Measurements from ENCODE around the gene C17orf67.

Gene C17orf67

GRCh38 chr17:56832446-56832845, 1.3 kb downstream of the C17orf67 start:
- no peak for DNase-seq

GRCh38 chr17:56831369-56832095, 2.2 kb downstream of the C17orf67 start:
- DNase-seq, result no peak

- DNase-seq, result no peak
Observed at GRCh38 chr17:56830726-56831368, 2.9 kb downstream of the C17orf67 start.

- DNase-seq, result no peak
Observed at GRCh38 chr17:56826611-56827414, 6.9 kb downstream of the C17orf67 start.

- DNase-seq, result no peak
Observed at GRCh38 chr17:56824503-56824902, 9.2 kb downstream of the C17orf67 start.

- DNase-seq, result no peak
Observed at GRCh38 chr17:56823848-56824247, 9.9 kb downstream of the C17orf67 start.

- DNase-seq, result no peak
Observed at GRCh38 chr17:56822725-56823124, 11.0 kb downstream of the C17orf67 start.

GRCh38 chr17:56821847-56822534, 11.7 kb downstream of the C17orf67 start:
- no peak for DNase-seq

GRCh38 chr17:56820207-56820606, 13.5 kb downstream of the C17orf67 start:
- DNase-seq, result no peak

GRCh38 chr17:56819431-56820145, 14.1 kb downstream of the C17orf67 start:
- DNase-seq, result peak; percentile 48

GRCh38 chr17:56819030-56819429, 14.7 kb downstream of the C17orf67 start:
- DNase-seq, result no peak

- no peak for DNase-seq
Observed at GRCh38 chr17:56817066-56817465, 16.7 kb downstream of the C17orf67 start.

- no peak for DNase-seq
Observed at GRCh38 chr17:56815711-56816110, 18.0 kb downstream of the C17orf67 start.

GRCh38 chr17:56812901-56813388, 20.8 kb downstream of the C17orf67 start:
- no peak for DNase-seq

GRCh38 chr17:56810891-56811775, 22.6 kb downstream of the C17orf67 start:
- no peak for DNase-seq

GRCh38 chr17:56810343-56810742, 23.4 kb downstream of the C17orf67 start:
- DNase-seq, result no peak

GRCh38 chr17:56809820-56810179, 23.9 kb downstream of the C17orf67 start:
- no peak for DNase-seq

- no peak for DNase-seq
Observed at GRCh38 chr17:56809106-56809819, 24.5 kb downstream of the C17orf67 start.

GRCh38 chr17:56808503-56808902, 25.2 kb downstream of the C17orf67 start:
- DNase-seq, result no peak

- DNase-seq, result no peak
Observed at GRCh38 chr17:56807723-56808122, 26.0 kb downstream of the C17orf67 start.

- DNase-seq, result no peak
Observed at GRCh38 chr17:56806949-56807348, 26.8 kb downstream of the C17orf67 start.
